ENCODE measurements around the gene NUP93.

GRCh38 chr16:56684256-56684925, 45.5 kb upstream of the NUP93 start:
- TF ChIP-seq CTCF (conservative IDR thresholded peaks at IDR 0.05; ENCODE audit: low read depth in 2 of 2) (no peak), POLR2AphosphoS5 (IDR thresholded peaks at IDR 0.05; ENCODE audit: low read depth) (peak; percentile 64), EZH2phosphoT487 (IDR thresholded peaks at IDR 0.05; ENCODE audit: unreplicated experiment) (no peak), CREB1 (CRISPR knock-in tag; IDR thresholded peaks at IDR 0.05; ENCODE audit: low read depth) (no peak), EZH2 (IDR thresholded peaks at IDR 0.05; ENCODE audit: low read depth, unreplicated experiment) (no peak), ZNF114 (CRISPR knock-in tag; IDR thresholded peaks at IDR 0.05) (no peak), ZNF462 (CRISPR knock-in tag; IDR thresholded peaks at IDR 0.05) (no peak), JUNB (IDR thresholded peaks at IDR 0.05; ENCODE audit: unreplicated experiment) (no peak), STAT1 (IDR thresholded peaks at IDR 0.05; ENCODE audit: unreplicated experiment) (no peak)
- TF ChIP-seq, protein P1, sequence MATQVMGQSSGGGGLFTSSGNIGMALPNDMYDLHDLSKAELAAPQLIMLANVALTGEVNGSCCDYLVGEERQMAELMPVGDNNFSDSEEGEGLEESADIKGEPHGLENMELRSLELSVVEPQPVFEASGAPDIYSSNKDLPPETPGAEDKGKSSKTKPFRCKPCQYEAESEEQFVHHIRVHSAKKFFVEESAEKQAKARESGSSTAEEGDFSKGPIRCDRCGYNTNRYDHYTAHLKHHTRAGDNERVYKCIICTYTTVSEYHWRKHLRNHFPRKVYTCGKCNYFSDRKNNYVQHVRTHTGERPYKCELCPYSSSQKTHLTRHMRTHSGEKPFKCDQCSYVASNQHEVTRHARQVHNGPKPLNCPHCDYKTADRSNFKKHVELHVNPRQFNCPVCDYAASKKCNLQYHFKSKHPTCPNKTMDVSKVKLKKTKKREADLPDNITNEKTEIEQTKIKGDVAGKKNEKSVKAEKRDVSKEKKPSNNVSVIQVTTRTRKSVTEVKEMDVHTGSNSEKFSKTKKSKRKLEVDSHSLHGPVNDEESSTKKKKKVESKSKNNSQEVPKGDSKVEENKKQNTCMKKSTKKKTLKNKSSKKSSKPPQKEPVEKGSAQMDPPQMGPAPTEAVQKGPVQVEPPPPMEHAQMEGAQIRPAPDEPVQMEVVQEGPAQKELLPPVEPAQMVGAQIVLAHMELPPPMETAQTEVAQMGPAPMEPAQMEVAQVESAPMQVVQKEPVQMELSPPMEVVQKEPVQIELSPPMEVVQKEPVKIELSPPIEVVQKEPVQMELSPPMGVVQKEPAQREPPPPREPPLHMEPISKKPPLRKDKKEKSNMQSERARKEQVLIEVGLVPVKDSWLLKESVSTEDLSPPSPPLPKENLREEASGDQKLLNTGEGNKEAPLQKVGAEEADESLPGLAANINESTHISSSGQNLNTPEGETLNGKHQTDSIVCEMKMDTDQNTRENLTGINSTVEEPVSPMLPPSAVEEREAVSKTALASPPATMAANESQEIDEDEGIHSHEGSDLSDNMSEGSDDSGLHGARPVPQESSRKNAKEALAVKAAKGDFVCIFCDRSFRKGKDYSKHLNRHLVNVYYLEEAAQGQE (IDR thresholded peaks at IDR 0.05; ENCODE audit: unreplicated experiment): no peak
- TF ChIP-seq, protein P2, sequence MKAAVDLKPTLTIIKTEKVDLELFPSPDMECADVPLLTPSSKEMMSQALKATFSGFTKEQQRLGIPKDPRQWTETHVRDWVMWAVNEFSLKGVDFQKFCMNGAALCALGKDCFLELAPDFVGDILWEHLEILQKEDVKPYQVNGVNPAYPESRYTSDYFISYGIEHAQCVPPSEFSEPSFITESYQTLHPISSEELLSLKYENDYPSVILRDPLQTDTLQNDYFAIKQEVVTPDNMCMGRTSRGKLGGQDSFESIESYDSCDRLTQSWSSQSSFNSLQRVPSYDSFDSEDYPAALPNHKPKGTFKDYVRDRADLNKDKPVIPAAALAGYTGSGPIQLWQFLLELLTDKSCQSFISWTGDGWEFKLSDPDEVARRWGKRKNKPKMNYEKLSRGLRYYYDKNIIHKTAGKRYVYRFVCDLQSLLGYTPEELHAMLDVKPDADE (IDR thresholded peaks at IDR 0.05): no peak

Measured in GM23338 (cell line).